ENCODE measurements around the gene UVRAG.

UVRAG gene

DNA sequence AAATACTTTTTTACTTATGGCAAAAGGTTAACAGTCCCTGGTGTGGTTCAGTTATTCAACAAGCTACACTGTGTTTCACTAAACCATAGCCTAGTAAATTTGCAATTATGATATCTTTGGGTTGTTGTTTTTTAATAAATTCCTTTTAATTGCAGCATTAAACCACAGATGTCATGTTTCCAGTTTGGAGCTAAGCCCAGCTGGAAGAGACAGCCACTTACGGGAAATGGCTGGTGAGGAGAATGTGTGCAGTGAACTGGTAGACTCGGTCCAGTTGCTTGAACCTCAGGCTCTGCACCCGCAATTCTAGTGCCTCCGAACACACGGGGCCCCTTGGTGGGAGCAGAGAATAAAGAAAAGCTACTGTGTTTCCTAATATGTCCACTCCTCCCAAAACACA, 320.5 kb downstream of the UVRAG start:
- peak; percentile 18 for DNase-seq (ENCODE audit: low read depth)
- in situ Hi-C loops (cut with HindIII; ENCODE audit: low sequenced_read_pairs) = no loop called here
- TF ChIP-seq, protein P1, sequence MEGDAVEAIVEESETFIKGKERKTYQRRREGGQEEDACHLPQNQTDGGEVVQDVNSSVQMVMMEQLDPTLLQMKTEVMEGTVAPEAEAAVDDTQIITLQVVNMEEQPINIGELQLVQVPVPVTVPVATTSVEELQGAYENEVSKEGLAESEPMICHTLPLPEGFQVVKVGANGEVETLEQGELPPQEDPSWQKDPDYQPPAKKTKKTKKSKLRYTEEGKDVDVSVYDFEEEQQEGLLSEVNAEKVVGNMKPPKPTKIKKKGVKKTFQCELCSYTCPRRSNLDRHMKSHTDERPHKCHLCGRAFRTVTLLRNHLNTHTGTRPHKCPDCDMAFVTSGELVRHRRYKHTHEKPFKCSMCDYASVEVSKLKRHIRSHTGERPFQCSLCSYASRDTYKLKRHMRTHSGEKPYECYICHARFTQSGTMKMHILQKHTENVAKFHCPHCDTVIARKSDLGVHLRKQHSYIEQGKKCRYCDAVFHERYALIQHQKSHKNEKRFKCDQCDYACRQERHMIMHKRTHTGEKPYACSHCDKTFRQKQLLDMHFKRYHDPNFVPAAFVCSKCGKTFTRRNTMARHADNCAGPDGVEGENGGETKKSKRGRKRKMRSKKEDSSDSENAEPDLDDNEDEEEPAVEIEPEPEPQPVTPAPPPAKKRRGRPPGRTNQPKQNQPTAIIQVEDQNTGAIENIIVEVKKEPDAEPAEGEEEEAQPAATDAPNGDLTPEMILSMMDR (IDR thresholded peaks at IDR 0.05; ENCODE audit: low read depth, low read length, missing control alignments) = no peak
- H3K4me3 ChIP-seq (ENCODE audit: low read depth, low read length) = no peak overlapping the region

DNA sequence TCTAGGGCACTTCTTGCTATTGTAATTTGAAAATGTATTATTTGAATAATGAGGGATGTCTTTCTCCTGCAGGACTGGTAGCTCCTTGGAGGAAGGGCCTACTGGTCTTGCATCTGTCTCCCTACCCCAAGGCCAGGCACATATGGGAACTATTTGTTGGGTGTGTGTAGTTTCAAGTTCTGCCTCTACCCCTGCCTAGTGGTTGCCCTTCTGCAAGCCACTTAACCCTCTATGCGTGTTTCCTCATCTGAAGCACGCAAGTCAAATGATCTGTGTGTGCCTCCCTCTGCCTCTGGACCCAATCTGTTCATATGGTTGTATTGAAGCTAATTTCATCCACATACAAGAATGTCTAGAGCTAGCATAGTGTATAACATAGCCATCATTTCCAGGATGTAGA, 324.3 kb downstream of the UVRAG start:
- H3K4me3 ChIP-seq (ENCODE audit: low read depth, low read length) = no peak overlapping the region
- no peak for DNase-seq (ENCODE audit: low read depth)
- TF ChIP-seq, protein P1 (IDR thresholded peaks at IDR 0.05; ENCODE audit: low read depth, low read length, missing control alignments) = no peak
- in situ Hi-C loops (cut with HindIII; ENCODE audit: low sequenced_read_pairs) = no loop called here

DNA sequence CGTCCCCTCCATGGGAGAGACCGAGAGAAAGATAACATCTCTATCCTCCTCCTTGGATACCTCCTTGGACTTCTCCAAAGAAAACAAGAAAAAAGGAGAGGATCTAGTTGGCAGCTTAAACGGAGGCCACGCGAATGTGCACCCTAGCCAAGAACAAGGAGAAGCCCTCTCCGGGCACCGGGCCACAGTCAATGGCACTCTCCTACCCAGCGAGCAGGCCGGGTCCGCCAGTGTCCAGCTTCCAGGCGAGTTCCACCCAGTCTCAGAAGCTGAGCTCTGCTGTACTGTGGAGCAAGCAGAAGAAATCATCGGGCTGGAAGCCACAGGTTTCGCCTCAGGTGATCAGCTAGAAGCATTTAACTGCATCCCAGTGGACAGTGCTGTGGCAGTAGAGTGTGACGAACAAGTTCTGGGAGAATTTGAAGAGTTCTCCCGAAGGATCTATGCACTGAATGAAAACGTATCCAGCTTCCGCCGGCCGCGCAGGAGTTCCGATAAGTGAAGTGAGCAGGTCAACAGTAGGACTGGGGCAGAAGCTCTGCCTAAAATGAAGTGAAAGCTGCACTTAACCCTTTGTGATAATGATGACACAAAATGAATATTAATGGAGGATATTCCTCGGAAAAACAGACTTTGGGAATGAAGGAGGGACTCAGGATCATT, 326.0 kb downstream of the UVRAG start:
- H3K4me3 ChIP-seq (ENCODE audit: low read depth, low read length) = no peak overlapping the region
- TF ChIP-seq, protein P1 (IDR thresholded peaks at IDR 0.05; ENCODE audit: low read depth, low read length, missing control alignments) = no peak
- no peak for DNase-seq (ENCODE audit: low read depth)
- in situ Hi-C loops (cut with HindIII; ENCODE audit: low sequenced_read_pairs) = no loop called here

DNA sequence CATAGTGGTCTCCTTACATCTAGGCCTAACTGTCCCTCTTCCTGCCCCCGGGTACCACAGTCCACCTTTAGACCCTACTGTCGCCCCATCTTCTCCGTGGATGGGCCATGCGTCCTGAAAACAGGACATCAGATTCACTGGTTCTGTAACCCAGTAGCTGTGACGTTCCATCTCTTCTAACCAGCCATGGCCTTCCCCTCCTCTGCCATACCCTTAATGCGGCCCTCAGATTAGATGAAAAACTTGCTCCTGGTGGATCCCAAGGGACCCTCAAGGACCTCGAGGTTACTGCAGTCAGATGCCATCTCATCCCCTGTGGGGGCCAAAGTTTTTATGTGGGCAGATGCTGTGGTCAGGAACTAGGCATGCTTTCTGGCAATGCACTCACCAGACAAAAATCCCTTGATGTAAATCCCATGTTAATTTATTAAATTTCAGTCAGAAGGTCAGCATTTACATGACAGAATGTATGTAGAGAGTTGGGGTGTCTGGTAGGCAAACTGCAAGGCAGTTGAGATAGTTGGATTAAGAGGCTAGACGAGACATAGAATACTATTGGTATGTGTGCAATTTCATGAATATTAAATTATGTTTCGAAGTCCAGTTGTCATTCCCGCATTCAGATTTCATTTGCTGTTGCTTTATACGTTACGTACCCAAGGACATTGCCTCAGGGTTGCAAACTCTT, 327.0 kb downstream of the UVRAG start:
- H3K4me3 ChIP-seq (ENCODE audit: low read depth, low read length) = no peak overlapping the region
- in situ Hi-C loops (cut with HindIII; ENCODE audit: low sequenced_read_pairs) = no loop called here
- TF ChIP-seq, protein P1 (IDR thresholded peaks at IDR 0.05; ENCODE audit: low read depth, low read length, missing control alignments) = no peak
- no peak for DNase-seq (ENCODE audit: low read depth)

DNA sequence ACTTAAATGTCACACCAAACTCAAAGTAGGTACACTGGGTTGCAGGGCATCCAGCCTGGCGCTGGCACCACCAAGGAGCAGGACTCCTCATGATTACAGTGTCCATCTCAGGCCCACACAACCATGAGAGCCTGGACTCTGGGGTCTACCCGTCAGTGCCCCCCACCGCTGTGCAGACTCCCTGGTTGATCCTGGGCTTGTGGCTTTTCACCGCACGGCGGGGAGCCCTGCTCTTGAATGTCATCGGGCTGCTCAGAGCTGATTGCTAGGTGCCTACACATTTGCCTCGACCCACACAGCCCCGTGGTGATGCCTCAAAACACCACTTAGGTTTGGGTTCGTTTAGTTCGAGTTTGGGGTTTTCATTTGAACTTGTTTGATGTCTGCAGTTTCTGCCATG, 328.3 kb downstream of the UVRAG start:
- TF ChIP-seq, protein P1 (IDR thresholded peaks at IDR 0.05; ENCODE audit: low read depth, low read length, missing control alignments) = no peak
- DNase-seq (ENCODE audit: low read depth) = no peak
- no peak overlapping the region for H3K4me3 ChIP-seq (ENCODE audit: low read depth, low read length)
- in situ Hi-C loops (cut with HindIII; ENCODE audit: low sequenced_read_pairs) = no loop called here

DNA sequence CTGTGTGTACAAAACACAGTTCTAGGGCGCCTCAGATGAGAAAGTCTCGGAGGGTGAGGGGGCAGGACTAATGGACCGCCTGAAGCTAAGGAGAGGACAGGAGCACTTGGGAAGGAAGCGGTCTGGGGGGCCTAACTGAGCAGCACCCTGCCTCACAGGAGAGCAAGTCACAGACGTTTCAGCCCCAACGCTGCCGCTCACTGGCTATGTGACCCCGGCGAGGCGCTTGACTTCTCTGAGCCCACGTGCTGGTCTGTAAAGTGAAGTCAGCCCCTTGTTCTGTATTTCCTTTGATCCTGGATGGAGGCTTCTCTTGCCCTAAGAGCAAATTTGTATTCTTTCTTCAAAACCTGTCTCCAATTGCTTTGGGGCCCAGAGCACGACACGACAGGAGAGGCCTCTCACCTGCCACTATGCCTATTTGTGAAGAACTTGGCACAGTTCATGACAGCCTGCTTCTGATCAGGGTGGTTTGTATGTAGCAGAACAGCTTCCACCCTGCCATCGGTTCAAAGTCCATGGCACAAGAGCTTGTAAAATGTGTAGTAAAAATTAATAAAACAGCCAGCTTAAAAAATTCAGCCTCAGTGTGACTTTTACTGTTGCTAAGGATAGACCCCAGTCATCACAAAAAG, 332.2 kb downstream of the UVRAG start:
- no peak for DNase-seq (ENCODE audit: low read depth)
- in situ Hi-C loops (cut with HindIII; ENCODE audit: low sequenced_read_pairs) = no loop called here
- no peak overlapping the region for H3K4me3 ChIP-seq (ENCODE audit: low read depth, low read length)
- TF ChIP-seq, protein P1 (IDR thresholded peaks at IDR 0.05; ENCODE audit: low read depth, low read length, missing control alignments) = no peak
